ENCODE results near the gene CHST11. TPM values are rescaled to one million over a fixed set of nuclear protein-coding genes. Genes with fewer than 3 reads are reported as not detected.

The CHST11 gene
- total and polyA plus RNA-seq, 7 experiments from 2014 or later: 23.4 to 74.3 (median 32.0) TPM

DNA sequence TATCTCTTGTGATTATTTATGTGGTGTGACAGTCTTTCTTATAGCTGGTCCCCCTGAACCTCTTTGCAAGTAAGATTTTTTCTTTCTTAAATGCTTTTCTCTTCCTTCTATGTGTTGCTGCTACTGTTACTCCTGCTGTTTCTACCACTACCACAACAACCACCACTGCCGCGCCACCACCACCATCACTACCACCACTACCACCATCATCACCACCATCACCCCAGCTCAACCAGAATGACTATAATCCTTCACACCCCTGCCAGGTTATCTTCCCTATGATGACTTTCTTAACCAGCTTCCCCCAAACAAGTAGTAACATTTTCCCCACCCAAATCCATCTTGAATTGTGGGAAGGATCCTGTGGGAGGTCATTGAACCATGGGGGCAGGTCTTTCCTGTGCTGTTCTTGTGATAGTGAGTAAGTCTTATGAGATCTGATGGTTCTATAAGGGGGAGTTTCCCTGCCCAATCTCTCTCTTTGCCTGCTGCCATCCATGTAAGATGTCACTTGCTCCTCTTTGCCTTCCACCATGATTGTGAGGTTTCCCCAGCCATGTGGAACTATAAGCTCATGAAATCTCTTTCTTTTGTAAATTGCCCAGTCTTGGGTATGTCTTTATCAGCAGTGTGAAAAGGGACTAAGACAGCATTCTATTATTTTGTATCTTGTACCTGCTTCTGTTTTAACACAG, 52.2 kb downstream of the CHST11 start:
- Histone ChIP-seq H3K36me3 (ENCODE audit: control insufficient read depth in 2 of 3, insufficient read depth in 3 of 3, low read length in 3 of 3) (no peaks in the 10 kb centered on the region), H3K27ac (ENCODE audit: low read depth, low read length) (no peak overlapping the region), H3K27me3 (ENCODE audit: control insufficient read depth in 2 of 2, insufficient read depth in 2 of 2, low read length in 2 of 2) (no peaks in the 10 kb centered on the region), H3K4me3 (ENCODE audit: low read length) (no peak overlapping the region), H3K4me1 (ENCODE audit: control insufficient read depth in 2 of 2, insufficient read depth in 2 of 2, low read length in 2 of 2) (peaks cover 24 to 25% of the 10 kb centered on the region in 2 donors), H3K9me3 (ENCODE audit: control insufficient read depth in 2 of 3, low read length in 3 of 3) (no peaks in the 10 kb centered on the region)
- Mint-ChIP-seq H3K4me1 (peaks cover 48 to 78% (median 65%) of the 10 kb centered on the region in 7 donors), H3K36me3 (peaks cover 0 to 46% (median 18%) of the 10 kb centered on the region in 5 donors), H3K27ac (peak overlapping the region in 2 of 9 donors; percentile 6 to 8), H3K9me3 (peaks cover 0 to 7% (median 0%) of the 10 kb centered on the region in 11 donors), H3K4me3 (peak overlapping the region in 1 of 10 donors; percentile 4), H3K27me3 (no peaks in the 10 kb centered on the region)
- intact Hi-C loops (cut with micrococcal nuclease): loop anchor here in 1 of 2 donors (1.0 kb wide), 1 partner anchor 11 kb away; no protein-coding TSS in a partner anchor
- DNase-seq (no peak), ATAC-seq (no peak)
- ChIA-PET CTCF (interaction anchor here (1.4 kb wide), 1 partner anchor 30 kb away, joined by 3 read pairs; no protein-coding TSS in a partner anchor), POLR2A (no interaction called here)

DNA sequence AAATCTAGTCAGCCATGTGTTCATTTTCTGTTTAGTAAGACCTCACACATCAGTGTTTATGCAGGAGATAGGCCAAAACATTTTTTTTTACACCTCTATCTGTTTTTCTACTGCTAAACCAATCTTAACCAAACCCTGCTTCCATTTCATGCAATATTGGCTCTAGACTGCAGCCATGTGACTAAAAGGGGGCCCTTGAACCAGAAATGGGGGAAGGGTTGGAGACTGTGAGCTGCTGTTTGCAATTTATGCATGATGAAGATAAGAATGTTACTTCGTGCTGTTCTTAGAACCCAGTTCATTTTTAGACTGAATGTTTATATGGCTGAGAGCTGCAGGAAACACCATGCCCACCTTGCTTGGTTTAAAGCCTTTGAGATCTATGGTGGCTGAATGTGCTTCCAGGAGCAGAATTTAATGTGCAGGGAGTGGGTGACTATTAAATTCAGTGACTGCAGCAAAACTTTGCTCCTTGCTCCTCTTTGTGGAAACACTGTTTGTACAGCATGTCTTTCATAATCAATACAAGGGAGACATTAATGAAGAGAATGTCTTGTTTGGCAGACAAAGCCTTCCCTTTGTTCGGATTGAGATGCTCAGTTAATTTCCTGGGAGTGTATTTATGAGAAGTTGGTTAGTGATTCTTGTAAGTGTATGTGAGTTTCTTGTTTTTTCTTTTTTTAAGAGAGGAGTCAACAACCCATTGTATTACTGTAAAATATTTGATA, 53.6 kb downstream of the CHST11 start:
- peak overlapping the region in 8 of 10 donors; percentile 4 to 66 (median 34) for H3K4me3 Mint-ChIP-seq
- Histone ChIP-seq H3K4me1 (ENCODE audit: control insufficient read depth in 2 of 2, insufficient read depth in 2 of 2, low read length in 2 of 2) (peaks cover 22 to 24% of the 10 kb centered on the region in 2 donors), H3K9me3 (ENCODE audit: control insufficient read depth in 2 of 3, low read length in 3 of 3) (no peaks in the 10 kb centered on the region), H3K4me3 (ENCODE audit: low read length) (no peak overlapping the region), H3K27me3 (ENCODE audit: control insufficient read depth in 2 of 2, insufficient read depth in 2 of 2, low read length in 2 of 2) (no peaks in the 10 kb centered on the region), H3K36me3 (ENCODE audit: control insufficient read depth in 2 of 3, insufficient read depth in 3 of 3, low read length in 3 of 3) (no peaks in the 10 kb centered on the region), H3K27ac (ENCODE audit: low read depth, low read length) (no peak overlapping the region)
- peaks cover 59 to 81% (median 71%) of the 10 kb centered on the region in 7 donors for H3K4me1 Mint-ChIP-seq
- intact Hi-C loops (cut with micrococcal nuclease): no loop called here
- ATAC-seq (no peak), DNase-seq (no peak)
- H3K27ac Mint-ChIP-seq: peak overlapping the region in 7 of 9 donors; percentile 30 to 73 (median 41)
- H3K27me3 Mint-ChIP-seq: no peaks in the 10 kb centered on the region
- peaks cover 0 to 7% (median 0%) of the 10 kb centered on the region in 11 donors for H3K9me3 Mint-ChIP-seq
- H3K36me3 Mint-ChIP-seq: peaks cover 0 to 54% (median 18%) of the 10 kb centered on the region in 5 donors
- CTCF ChIA-PET: interaction anchor here (1.4 kb wide), 1 partner anchor 29 kb away, joined by 3 read pairs; no protein-coding TSS in a partner anchor
- POLR2A ChIA-PET: interaction anchor here (0.6 kb wide), 1 partner anchor 10 kb away, joined by 3 read pairs; no protein-coding TSS in a partner anchor

DNA sequence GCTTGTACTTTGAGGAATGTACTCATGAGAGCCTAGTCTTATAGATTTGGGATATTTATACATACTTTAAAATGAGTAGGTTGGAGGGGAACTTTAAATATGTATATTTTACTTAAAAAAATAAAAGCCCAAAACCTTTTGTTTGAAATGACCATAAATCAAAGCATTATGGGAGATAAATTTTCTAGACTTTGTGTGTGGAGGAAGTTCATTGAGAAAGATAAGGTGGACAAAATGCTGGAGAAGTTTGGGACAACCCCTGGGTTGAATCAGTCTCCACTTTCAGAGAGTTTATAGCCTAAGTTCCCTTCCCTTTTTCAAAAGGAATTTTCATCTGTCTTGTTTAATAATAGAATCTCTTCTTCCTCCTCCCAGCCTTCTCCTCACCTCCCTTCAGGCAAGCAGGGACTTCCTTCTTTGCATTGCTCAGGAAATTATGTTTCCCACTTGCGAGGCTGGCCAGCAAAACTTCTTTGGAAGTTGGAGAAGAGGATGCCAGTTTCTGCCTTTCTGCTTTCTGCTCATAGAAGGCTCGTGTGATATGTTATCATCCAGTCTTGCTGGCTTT, 54.2 kb downstream of the CHST11 start:
- H3K27me3 Mint-ChIP-seq: no peaks in the 10 kb centered on the region
- Histone ChIP-seq H3K9me3 (ENCODE audit: control insufficient read depth in 2 of 3, low read length in 3 of 3) (no peaks in the 10 kb centered on the region), H3K36me3 (ENCODE audit: control insufficient read depth in 2 of 3, insufficient read depth in 3 of 3, low read length in 3 of 3) (no peaks in the 10 kb centered on the region), H3K27me3 (ENCODE audit: control insufficient read depth in 2 of 2, insufficient read depth in 2 of 2, low read length in 2 of 2) (no peaks in the 10 kb centered on the region), H3K27ac (ENCODE audit: low read depth, low read length) (no peak overlapping the region), H3K4me3 (ENCODE audit: low read length) (no peak overlapping the region), H3K4me1 (ENCODE audit: control insufficient read depth in 2 of 2, insufficient read depth in 2 of 2, low read length in 2 of 2) (peaks cover 22 to 30% of the 10 kb centered on the region in 2 donors)
- H3K36me3 Mint-ChIP-seq: peaks cover 0 to 53% (median 18%) of the 10 kb centered on the region in 5 donors
- no peak for DNase-seq
- peak overlapping the region in 5 of 9 donors; percentile 9 to 73 (median 41) for H3K27ac Mint-ChIP-seq
- ATAC-seq: no peak
- peaks cover 0 to 7% (median 0%) of the 10 kb centered on the region in 11 donors for H3K9me3 Mint-ChIP-seq
- intact Hi-C loops (cut with micrococcal nuclease): no loop called here
- peaks cover 58 to 81% (median 74%) of the 10 kb centered on the region in 7 donors for H3K4me1 Mint-ChIP-seq
- ChIA-PET CTCF (no interaction called here), POLR2A (interaction anchor here (0.6 kb wide), 1 partner anchor 10 kb away, joined by 3 read pairs; no protein-coding TSS in a partner anchor)
- H3K4me3 Mint-ChIP-seq: peak overlapping the region in 6 of 10 donors; percentile 4 to 66 (median 42)

DNA sequence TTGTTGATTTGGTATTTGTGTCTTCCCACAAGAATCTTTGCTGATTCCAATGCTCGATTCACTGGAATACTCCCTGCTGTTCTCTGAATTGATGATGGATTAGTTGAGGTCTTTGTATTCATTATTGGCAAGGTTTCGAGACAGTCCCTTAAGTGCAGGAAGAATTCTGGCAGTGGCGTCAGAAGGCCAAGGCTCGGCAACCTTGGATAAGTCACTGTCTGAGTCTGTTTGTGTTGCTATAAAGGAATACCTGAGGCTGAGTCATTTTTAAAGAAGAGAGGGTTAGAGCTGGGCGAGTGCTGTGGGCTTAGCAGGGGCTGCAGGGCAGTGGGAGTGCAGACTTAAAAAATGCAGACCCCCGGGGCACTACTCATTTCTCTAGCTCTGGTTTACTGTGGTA, 56.9 kb downstream of the CHST11 start:
- Mint-ChIP-seq H3K27ac (peak overlapping the region in 2 of 9 donors; percentile 17 to 66), H3K27me3 (no peaks in the 10 kb centered on the region), H3K4me1 (peaks cover 47 to 85% (median 78%) of the 10 kb centered on the region in 7 donors), H3K4me3 (no peak overlapping the region), H3K9me3 (peaks cover 0 to 6% (median 0%) of the 10 kb centered on the region in 11 donors), H3K36me3 (peaks cover 0 to 34% (median 11%) of the 10 kb centered on the region in 5 donors)
- no peak for ATAC-seq
- ChIA-PET POLR2A (no interaction called here), CTCF (no interaction called here)
- Histone ChIP-seq H3K36me3 (ENCODE audit: control insufficient read depth in 2 of 3, insufficient read depth in 3 of 3, low read length in 3 of 3) (no peaks in the 10 kb centered on the region), H3K27ac (ENCODE audit: low read depth, low read length) (no peak overlapping the region), H3K9me3 (ENCODE audit: control insufficient read depth in 2 of 3, low read length in 3 of 3) (no peaks in the 10 kb centered on the region), H3K4me1 (ENCODE audit: control insufficient read depth in 2 of 2, insufficient read depth in 2 of 2, low read length in 2 of 2) (peaks cover 17 to 22% of the 10 kb centered on the region in 2 donors), H3K27me3 (ENCODE audit: control insufficient read depth in 2 of 2, insufficient read depth in 2 of 2, low read length in 2 of 2) (no peaks in the 10 kb centered on the region), H3K4me3 (ENCODE audit: low read length) (no peak overlapping the region)
- intact Hi-C loops (cut with micrococcal nuclease): no loop called here
- no peak for DNase-seq

DNA sequence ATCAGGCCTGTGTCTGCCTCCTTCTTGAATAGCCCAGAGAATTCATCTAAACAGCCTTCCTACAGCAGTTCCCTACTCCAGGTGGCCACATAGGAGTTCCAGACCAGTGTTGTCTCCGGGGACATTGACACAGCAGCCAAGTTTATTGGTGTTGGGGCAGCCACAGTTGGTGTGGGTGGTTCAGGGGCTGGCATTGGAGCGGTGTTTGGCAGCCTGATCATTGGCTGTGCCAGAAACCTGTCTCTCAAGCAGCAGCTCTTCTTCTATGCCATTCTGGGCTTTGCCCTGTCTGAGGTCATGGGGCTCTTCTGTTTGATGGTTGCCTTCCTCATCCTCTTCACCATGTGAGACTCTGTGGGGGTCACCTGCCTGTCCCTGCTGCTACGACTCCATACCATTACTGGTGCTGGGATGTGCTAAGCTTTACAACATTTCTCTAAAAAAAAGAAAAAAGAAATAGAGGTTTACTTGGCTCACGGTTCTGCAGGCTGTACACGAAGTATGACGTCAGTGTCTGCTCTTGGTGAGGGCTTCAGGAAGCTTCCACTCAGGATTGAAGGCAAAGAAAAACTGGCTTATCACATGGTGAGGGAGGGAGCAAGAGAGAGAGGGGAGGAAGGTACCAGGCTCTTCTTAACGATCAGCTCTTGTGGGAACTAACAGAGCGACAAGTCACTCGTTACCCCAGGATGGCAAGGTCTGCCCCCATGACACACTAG, 57.5 kb downstream of the CHST11 start:
- no peaks in the 10 kb centered on the region for H3K27me3 ChIP-seq (ENCODE audit: control insufficient read depth in 2 of 2, insufficient read depth in 2 of 2, low read length in 2 of 2)
- DNase-seq (no peak), ATAC-seq (no peak)
- CTCF ChIA-PET: interaction anchor here (0.6 kb wide), 1 partner anchor 256 kb away, joined by 4 read pairs; no protein-coding TSS in a partner anchor
- Mint-ChIP-seq H3K4me3 (no peak overlapping the region), H3K27me3 (no peaks in the 10 kb centered on the region), H3K9me3 (peaks cover 0 to under 1% (median 0%) of the 10 kb centered on the region in 11 donors), H3K36me3 (peaks cover 0 to 28% (median 6%) of the 10 kb centered on the region in 5 donors), H3K4me1 (peaks cover 49 to 84% (median 78%) of the 10 kb centered on the region in 7 donors), H3K27ac (peak overlapping the region in 2 of 9 donors; percentile 17 to 65)
- H3K4me1 ChIP-seq (ENCODE audit: control insufficient read depth in 2 of 2, insufficient read depth in 2 of 2, low read length in 2 of 2): peaks cover 21 to 22% of the 10 kb centered on the region in 2 donors
- intact Hi-C loops (cut with micrococcal nuclease): no loop called here
- H3K36me3 ChIP-seq (ENCODE audit: control insufficient read depth in 2 of 3, insufficient read depth in 3 of 3, low read length in 3 of 3): no peaks in the 10 kb centered on the region
- POLR2A ChIA-PET: no interaction called here
- H3K4me3 ChIP-seq (ENCODE audit: low read length): no peak overlapping the region
- H3K9me3 ChIP-seq (ENCODE audit: control insufficient read depth in 2 of 3, low read length in 3 of 3): no peaks in the 10 kb centered on the region
- H3K27ac ChIP-seq (ENCODE audit: low read depth, low read length): no peak overlapping the region

DNA sequence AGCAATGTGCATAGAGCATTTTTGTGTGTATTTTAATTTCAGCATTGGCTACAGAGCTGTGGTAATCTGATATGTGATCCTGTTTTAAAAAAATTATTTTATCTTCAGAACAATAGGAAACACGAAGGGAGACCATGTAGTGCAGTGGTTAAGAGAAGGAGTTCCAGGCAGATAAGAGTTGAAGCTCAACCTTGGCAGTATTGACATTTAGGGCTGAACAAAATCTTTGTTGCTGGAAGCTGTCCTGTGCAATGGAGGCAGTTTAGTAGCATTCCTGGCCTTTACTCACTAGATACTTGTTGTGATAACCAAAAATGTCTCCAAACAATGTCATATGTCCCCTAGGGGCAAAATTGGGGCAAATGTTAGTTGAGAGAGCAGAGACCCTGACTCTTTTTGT, 59.2 kb downstream of the CHST11 start:
- Mint-ChIP-seq H3K27me3 (no peaks in the 10 kb centered on the region), H3K9me3 (no peaks in the 10 kb centered on the region), H3K4me1 (peaks cover 50 to 83% (median 74%) of the 10 kb centered on the region in 7 donors), H3K36me3 (peaks cover 0 to 19% (median 4%) of the 10 kb centered on the region in 5 donors), H3K4me3 (no peak overlapping the region), H3K27ac (peak overlapping the region in 1 of 9 donors; percentile 58)
- ChIA-PET CTCF (interaction anchor here (2.3 kb wide), 1 partner anchor 134 kb away, joined by 13 read pairs; no protein-coding TSS in a partner anchor), POLR2A (interaction anchor here (1.1 kb wide), 1 partner anchor 23 kb away, joined by 3 read pairs; no protein-coding TSS in a partner anchor)
- Histone ChIP-seq H3K4me3 (ENCODE audit: low read length) (no peak overlapping the region), H3K9me3 (ENCODE audit: control insufficient read depth in 2 of 3, low read length in 3 of 3) (no peaks in the 10 kb centered on the region), H3K27ac (ENCODE audit: low read depth, low read length) (no peak overlapping the region), H3K36me3 (ENCODE audit: control insufficient read depth in 2 of 3, insufficient read depth in 3 of 3, low read length in 3 of 3) (no peaks in the 10 kb centered on the region), H3K27me3 (ENCODE audit: control insufficient read depth in 2 of 2, insufficient read depth in 2 of 2, low read length in 2 of 2) (no peaks in the 10 kb centered on the region), H3K4me1 (ENCODE audit: control insufficient read depth in 2 of 2, insufficient read depth in 2 of 2, low read length in 2 of 2) (peaks cover 9 to 20% of the 10 kb centered on the region in 2 donors)
- intact Hi-C loops (cut with micrococcal nuclease): loop anchor here in 1 of 2 donors (2.0 kb wide), 2 partner anchors 59 to 135 kb away; partner anchors contain the start of gene CHST11
- ATAC-seq (no peak), DNase-seq (no peak)
